Skin of body (tissue), 2 donors: ENCODE measurements around the gene SIK2. TPM values are rescaled to one million over a fixed set of nuclear protein-coding genes. Genes with fewer than 3 reads are reported as not detected.

ENCODE experiments used
- DNase-seq: peaks from one replicate; lab custom pipeline; 2025; lab: John Stamatoyannopoulos, UW
- total RNA-seq: library from RNA; depleted of rRNA; stranded (reverse); fragments of >200 nt; gene quantifications from one replicate; pipeline ENCODE4 v1.2.3, GENCODE V29; 2014

SIK2 gene
- total RNA-seq, 1 donor from 2014 or later = 20.7 TPM

DNA sequence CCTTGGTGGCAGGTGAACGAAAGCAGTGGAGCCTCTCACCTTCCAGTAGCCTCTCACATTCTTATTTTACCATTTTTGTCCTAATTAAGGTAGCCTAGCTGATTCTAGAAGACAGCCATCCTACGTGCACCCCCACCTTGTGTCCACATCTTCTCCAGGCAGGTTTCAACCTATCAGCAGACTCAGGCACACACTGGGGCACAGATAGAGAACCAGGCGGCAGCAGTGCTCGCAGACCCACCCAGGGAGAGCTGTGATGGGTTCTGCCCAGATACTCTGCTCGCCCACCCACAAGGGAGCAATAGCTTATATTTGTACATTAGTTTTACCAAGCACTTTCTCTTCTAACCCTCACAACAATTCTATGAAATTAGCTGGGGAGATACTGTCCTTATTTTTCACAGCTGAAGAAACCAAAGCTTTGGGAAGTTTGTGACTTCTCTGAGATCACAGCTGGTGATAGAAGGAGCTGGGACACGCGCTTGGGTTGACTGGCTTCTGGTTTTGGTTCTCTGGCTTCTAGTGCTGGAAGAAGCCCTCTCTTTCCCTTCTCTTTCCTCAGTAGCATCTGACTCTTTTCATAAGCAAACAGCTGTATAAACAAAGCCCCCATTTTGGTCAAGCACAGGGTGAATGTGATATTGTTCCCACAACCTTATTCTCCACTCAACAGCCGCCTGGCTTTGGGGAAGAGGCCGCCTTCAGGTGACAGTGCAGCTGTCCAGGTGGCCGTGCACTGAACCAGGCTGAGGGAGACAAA, 127.0 kb downstream of the SIK2 start:
- no peak for DNase-seq

- DNase-seq = no peak
These were observed 127.6 kb downstream of the SIK2 start for GRCh38 chr11:111729831-111730311.

GRCh38 chr11:111730871-111731591, 128.8 kb downstream of the SIK2 start:
- DNase-seq = no peak

- no peak for DNase-seq
These were observed 129.6 kb downstream of the SIK2 start for GRCh38 chr11:111731821-111732220.

GRCh38 chr11:111733016-111733415, 130.8 kb downstream of the SIK2 start:
- DNase-seq = peak; percentile 74

- DNase-seq = no peak
These were observed 131.4 kb downstream of the SIK2 start for GRCh38 chr11:111733611-111734088.

DNA sequence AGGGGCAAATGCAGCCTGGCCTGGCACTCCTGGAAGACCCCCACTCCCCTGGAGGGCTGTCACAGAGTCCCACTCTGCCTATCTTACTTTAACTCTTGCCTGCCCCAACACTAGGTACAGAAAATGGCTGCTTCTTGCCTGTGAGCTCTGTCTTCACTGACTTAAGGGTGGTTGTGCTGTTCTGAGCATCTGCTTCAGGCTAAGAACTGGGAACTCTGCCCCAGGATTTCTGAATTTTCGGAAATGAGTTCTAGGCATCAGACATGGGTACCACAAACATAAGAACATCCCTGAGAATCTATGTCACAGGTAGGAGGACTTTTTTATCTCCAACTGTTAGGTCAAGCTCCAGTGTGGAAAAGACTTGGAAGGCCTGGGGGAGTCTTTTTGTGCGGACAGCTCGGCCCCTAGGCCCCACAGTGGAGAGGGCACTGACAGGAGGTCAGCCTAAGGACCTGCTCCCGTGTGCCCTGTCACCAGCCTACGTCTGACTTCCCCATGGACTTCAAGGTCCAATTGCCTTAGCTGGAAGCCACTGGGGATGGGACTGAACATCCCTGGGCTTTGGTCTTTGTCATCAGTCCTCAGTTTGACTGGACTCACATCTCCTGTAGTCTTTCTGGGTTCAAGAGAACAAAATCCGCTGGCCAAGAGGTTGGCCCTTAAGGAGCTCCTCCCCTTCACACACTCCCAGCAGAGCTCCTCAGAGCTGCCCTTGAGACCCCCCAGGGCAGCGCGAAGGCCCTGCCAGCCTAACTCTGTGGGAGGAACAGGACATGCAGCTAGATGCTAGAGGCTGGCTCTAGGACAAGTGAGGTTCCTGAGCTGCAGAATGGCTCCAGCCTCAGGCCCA, 132.1 kb downstream of the SIK2 start:
- no peak for DNase-seq

DNA sequence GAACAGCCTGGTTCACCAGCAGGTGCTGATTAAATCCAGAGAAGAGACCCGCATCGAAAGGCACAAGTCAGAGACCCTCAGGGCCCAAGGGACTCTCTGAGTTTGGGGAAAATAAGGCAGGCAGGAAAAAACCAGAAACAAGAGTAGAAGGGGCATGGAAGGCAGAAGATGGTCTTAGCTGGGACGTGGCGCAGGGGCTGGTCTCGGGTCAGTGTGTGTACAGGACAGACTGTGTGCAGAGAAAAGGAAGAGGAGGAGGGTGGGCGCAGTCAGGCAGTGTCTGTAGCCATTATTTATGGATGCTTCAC, 132.7 kb downstream of the SIK2 start:
- DNase-seq = no peak

DNA sequence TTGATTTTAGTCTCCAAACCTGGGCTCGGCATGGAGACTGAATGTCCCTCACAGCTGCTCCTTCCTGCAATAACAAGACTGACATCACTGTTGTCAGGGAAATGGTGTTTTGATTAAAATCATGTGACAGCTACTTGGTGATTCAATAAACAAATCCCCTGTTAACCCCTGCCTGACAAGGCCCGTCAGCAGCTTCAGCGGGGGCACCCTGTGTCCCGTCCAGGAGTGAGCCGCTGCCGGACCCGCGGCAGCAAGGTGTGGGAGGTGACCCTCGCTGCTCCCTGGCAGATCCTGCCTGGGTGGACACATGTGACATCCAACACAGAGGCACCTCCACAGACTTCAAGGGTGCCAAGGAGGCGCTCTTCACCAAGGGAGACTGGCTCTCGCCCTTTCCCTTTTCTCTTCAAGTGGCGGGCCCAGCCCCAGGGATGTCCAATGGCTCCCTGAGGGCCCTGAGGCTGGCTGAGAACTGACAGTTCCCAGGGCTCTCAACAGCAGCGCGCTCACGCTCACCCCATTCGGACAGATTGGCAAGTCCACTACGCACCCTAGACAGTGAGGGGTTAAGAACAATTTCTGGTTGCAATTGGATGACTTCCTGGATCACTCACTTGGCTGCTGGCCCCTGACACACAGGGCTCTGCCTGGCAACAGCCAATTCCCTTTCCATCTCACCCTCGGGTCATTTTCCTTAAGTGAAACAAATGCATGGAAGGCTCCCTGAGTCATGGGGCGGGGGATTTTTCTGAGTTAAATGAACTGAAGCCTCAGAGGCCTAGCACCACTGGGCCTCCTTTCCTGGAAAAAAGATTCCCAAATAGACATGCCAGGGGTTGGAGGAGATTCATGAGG, 133.2 kb downstream of the SIK2 start:
- DNase-seq = peak; percentile 98

- no peak for DNase-seq
These were observed 133.9 kb downstream of the SIK2 start for GRCh38 chr11:111736181-111736590.

- DNase-seq = peak; percentile 41
These were observed 134.6 kb downstream of the SIK2 start for GRCh38 chr11:111736621-111737443.

- peak; percentile 24 for DNase-seq
These were observed 135.4 kb downstream of the SIK2 start for GRCh38 chr11:111737444-111738210.

GRCh38 chr11:111739299-111739698, 137.1 kb downstream of the SIK2 start:
- DNase-seq = no peak

DNA sequence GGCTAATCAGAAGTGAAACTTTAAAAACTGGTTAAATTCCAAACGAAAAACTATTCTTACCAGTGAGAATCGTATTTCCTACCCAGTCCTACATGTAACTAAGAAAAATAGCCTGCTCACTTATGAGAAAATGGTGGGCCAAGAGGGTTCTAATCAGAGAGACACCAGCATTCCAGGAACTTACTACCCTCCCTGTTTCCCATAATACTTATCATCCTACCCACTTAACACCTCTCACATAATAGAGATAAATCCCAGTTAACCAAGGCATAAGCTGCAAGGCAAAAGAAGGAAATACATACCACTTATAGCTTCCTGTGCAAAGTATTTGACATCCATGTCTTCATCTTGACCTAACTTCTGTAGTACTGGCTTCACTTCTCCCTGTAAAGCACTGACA, 139.5 kb downstream of the SIK2 start:
- DNase-seq = no peak

DNA sequence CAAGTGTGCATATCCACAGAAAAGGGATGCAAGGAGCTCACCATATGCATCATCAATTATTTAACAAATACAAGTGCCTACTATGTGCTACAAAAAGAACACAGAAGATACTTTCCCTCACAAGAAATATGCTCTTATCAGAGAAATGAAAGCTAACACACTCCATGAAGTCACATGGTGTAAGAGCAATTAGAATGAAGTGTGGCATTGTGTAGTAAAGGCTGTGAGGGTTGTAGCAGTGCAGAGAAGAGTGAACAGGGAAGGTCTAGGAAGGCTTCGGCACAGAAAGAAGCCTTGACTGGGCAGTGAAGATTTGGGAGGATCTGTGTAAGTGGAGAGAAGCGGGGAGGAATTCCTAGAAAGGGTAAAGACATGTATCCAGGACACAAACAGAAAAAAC, 141.5 kb downstream of the SIK2 start:
- DNase-seq = no peak

DNA sequence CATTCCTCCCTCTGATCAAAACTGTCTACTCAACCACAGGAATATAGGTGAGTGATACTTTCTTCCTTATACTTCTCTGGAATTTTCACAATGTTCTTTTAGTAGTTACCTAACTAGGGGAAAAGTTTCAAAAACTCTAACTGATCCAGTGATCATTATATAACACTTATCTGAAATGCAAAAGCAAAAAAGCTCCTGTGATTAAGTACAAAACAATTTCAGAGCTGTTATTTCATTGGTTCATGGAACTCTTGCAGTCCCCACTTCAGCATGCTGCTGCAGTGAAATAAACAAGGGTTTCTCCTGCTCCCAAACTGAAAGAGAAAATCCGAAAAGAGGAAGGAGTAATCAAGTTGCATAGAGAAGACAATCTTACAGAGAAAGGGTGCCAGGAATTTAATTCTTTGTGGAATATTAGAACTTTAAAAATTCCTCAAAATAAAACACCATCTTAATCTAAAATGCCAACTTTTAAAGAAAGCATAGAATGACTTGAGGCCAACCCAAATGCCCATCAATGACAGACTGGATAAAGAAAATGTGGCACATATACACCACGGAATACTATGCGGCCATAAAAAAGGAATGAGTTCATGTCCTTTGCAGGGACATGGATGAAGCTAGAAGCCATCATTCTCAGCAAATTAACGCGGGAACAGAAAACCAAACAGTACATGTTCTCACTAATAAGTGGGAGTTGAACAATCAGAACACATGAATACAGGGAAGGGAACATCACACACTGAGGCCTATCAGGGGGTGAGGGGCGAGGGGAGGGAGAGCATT, 143.7 kb downstream of the SIK2 start:
- no peak for DNase-seq

DNA sequence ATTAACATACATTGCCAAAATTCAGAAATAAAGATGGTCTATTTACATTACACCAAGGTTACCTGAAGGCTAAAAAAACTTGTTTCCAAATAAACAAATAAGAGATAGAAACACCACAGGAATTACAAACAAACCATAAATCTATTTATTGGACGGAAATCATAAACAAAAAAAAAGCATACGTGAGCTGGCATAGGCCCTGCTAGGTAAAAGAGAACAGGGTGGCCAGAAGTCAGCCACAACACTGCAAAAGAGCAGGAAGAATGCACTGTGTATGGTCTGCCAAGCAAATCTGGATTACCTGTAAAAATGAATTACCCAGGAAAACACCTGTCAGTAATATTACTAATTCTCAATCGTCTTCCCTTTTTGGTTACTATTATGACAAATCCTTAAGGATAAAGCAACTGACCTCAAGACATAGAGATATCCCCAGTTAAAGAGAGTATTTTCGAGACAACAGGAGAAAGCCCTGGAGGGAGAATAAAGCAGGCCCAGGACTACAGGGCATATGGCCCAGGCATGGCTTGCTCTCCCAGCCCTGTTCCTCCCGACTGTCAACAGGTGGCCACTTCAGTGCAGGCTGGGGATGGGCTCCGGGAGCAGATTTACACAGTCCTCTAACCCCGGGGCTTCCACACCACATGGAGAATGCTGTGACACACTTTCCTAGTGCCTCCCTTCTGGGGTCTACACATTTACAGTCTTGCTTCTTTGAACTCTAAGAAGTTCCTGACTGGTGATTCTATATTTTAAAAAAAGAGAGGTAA, 146.0 kb downstream of the SIK2 start:
- no peak for DNase-seq

DNA sequence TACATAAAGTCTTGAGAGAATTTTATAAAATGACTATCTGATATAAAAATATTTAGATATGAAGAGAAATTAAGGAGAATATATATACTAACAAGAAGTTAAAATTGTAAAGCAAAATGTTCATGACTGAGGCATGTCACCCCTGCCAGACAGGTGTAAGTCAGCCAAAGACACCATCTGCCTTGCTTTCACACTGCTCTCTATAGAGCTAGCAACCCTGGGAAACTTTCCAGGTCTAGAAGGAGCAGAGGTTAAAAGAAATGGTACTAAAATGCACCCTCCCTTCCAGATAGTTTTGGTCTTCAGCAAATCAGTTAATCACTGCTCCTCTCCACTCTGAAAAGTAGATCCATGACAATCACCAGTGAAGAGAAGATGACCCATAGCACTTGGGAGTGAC, 147.4 kb downstream of the SIK2 start:
- no peak for DNase-seq
